Stromal cell of bone marrow (primary cell): ENCODE data around the gene PPP1R12B.
"Not testable (repeated sequence)": the region's sequence is repeated elsewhere in the genome, so short reads cannot be mapped to it uniquely, and the experiment has no call there.

Experiments
- DNase-seq: peaks from one replicate; pipeline ENCODE4 v3.0.0-alpha.2; 2012; ENCODE audit warnings: low read depth

The PPP1R12B gene

GRCh38 chr1:202401771-202402170 lies 53.3 kb downstream of the PPP1R12B start:
- not testable (repeated sequence) for DNase-seq

GRCh38 chr1:202403381-202403780 lies 54.9 kb downstream of the PPP1R12B start:
- DNase-seq: not testable (repeated sequence)

DNA sequence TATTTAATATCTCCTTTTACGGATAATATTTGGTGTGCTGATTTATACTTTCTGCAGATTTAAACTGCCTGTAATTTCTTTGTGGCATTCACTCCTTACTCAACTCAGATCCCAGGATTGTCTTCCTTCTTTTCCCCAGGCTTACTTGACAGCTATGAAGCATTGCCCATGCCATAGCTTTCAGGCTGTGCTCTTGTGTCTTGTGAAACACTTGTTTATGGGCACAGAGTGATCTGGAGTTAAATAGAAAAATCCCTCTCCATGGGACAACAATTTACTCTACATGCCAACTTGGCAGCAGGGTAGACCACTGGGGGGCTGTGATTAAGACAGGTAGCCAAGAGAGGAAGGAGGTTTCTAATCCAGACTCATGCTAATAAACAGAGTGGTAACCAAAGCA lies 57.4 kb downstream of the PPP1R12B start:
- no peak for DNase-seq

DNA sequence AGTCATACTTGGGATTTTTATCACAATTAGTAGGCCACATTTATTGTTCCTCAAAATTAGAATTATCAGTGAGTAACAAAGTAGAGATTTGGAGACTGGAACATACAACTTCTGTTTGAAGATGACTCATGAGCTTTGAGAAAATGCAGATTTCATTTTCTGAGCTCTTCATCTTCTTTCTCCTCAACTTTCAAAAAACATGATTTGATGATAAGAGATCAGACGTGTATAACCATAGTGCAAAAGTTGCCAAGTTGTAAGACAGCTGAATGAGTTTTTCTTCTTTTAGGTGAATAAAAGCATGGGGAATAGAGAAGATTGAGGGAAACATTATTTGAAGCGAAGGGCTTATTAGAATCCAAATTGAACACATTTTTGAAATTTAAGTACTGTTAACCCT lies 58.4 kb downstream of the PPP1R12B start:
- DNase-seq: not testable (repeated sequence)

DNA sequence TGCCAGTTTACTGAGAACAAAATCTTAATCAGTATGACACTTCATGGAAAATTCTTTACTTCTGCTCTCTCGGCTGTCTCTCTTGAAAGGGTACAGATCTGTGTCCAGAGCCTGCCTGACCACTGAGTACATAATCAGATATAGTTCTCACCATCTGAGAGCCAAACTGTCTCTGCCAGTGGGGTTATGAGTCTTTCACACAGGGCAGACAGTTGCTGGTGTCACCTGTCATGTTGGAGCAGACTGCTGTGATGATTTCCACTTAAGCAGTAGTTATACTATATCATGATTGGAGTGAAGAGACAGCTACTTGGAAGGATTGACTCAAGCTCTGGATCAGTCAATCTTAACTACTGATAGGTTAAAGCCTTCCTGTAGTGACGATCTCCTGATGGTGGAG lies 58.9 kb downstream of the PPP1R12B start:
- DNase-seq: not testable (repeated sequence)

GRCh38 chr1:202410251-202410650 lies 61.8 kb downstream of the PPP1R12B start:
- DNase-seq: not testable (repeated sequence)

GRCh38 chr1:202410854-202411357 lies 62.4 kb downstream of the PPP1R12B start:
- not testable (repeated sequence) for DNase-seq

DNA sequence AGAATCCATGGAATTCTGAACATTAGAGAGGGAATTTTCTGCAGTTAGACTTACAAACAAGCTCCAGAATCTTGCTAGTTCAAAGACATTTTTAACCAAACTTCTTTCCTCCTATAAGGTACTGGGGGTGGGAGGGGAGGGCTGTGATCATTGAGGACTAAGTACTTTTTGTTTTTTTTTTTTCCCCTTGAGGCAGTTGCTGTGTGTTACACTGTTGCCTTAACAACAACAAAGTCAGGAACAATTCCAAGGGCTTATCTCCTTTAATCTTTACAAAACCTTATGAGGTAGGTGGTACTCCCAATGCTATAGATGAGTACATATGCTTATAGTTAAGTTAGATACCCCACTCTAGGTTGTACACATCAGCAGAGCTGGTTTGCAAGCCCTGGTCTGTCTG lies 62.9 kb downstream of the PPP1R12B start:
- DNase-seq: no peak

GRCh38 chr1:202412421-202412820 lies 63.9 kb downstream of the PPP1R12B start:
- not testable (repeated sequence) for DNase-seq

DNA sequence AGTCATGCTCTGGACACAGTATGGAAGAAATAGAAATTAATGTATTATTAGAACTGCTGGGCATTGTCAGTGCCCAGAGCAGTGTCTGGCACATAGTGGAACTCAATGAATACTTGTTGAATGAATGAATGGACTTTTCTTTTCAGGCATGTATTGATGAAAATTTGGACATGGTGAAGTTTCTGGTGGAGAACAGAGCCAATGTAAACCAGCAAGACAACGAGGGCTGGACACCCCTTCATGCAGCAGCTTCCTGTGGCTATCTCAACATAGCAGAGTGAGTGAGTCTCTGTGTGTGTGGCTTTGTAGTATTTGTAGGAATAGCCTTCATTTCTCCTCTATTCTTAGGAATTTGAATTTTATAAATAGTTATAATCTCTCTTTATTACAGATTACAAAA lies 68.1 kb downstream of the PPP1R12B start:
- no peak for DNase-seq

GRCh38 chr1:202417141-202417540 lies 68.6 kb downstream of the PPP1R12B start:
- not testable (repeated sequence) for DNase-seq

GRCh38 chr1:202417762-202418201 lies 69.3 kb downstream of the PPP1R12B start:
- DNase-seq: peak; percentile 13

DNA sequence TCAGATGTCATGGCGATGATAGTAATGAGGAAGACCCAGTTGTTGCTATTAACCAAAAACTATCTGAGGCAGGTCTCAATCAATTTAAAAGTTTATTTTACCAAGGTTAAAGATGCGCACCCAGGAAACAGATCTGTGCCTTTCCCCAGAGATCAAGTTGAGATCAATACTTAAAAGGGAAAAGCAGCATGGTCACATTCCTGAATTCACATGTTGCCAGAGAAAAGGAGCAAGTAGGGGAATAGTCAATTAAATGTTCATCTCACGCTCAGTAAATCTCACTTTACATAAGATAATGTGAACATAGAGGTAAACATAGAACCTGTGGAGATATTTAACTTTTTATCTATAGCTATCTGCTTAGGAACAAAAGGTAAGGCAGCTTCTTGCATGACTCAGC lies 71.2 kb downstream of the PPP1R12B start:
- DNase-seq: not testable (repeated sequence)

DNA sequence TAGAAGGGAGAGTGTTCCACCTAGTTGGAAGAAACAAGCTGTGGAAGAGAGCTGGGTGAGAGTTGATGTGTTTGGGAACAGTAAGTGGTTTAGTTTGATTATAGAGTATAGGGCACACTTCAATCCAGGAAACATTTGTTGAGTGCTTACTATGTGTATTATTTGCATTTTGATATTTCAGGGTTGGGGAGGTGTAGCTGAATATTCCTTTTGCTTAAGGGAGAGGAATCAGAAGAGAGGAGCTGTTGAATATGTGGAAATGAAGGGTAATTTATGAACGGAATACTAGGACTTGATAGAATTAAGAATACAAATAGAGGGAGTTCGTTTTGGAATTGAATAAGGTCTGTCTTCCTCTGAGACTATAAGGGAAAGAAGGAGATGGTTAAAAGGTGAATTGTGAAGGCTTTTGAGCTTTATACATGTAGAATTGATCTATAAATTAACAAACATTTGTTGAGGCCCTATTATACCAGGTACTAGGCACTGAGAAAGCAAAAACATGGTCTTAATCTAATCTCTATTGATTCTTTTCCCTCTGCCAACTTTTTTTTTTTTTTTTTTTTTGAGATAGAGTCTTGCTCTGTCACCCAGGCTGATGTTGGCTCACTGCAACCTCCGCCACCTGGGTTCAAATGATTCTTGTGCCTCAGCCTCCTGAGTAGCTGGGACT lies 72.1 kb downstream of the PPP1R12B start:
- not testable (repeated sequence) for DNase-seq

DNA sequence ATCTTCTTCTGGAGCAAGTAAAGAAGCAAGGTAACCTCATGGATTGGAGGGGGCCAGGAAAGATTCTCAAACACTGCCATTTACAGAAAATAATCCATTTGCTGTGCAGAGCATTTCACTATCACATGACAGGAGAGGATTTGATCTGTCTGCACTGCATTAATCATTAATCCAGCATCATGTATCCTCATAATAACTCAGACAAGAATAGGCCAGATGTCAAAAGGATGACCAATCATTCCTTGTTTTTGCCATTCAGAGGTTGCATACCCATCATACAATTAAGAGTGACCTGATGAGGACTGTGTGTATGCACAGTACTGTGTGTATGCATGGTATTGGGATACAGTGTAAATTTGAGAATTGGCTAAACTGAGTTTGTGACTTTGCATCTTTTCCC lies 74.2 kb downstream of the PPP1R12B start:
- DNase-seq: not testable (repeated sequence)

GRCh38 chr1:202424260-202424659 lies 75.8 kb downstream of the PPP1R12B start:
- DNase-seq: not testable (repeated sequence)

DNA sequence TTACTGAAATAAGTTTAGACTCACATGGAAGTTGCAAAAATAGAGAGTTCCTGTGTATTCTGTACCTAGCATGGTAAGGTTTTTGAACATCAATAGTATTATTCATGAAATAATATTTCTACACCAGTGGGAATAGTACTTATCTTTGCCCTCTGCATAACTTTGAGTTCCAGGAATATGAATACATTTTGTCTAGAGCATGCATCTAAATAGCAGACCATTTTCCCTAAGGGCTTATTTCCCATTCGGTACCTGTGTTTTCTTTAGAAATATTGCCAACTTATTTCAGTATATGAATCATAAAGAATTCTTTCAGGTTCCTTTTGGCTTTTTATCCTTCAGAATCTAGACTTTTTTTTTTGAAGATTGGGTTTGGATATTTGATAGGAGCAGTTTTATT lies 81.6 kb downstream of the PPP1R12B start:
- DNase-seq: not testable (repeated sequence)

- DNase-seq: not testable (repeated sequence)
Observed at GRCh38 chr1:202432338-202432737, 83.8 kb downstream of the PPP1R12B start.

DNA sequence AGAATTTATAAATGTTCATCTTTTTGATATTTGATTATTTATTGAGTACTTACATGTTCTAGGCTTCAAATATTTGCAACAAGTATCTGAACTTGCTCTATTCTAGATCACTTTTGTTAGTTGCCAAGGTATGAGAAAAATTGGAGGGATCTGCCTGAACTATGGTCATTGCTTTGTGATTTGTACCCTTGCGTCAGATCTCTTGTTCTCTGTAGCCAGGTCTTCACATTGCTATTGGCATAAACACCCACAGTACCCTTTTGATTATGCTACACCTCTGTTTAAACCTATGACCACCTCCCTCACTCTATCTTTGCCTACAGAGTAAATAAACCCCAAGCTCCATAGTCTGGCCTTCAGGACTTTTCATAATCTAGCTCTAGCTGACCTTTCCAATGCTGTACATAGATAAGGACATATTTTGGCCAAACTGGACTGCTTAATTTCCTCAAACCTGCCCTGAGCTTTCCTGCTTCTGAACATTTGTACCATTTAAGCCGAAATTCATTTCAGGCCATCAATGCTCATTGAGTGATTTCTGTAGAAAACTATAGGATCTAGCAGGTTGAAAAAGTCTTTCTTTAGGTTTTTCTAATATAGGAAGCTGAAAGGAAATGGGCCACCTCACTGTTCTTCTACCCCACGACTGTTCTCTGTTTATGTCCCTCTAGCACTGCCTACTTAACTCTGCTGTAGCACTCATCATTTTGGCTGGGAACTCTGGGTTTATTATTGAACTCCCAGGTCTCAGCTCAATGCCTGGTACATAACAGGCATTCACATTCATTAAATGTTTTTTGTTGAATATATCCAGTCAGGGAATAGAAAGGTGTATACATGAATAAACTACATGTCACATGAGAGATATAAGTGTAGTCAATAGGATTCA lies 84.9 kb downstream of the PPP1R12B start:
- no peak for DNase-seq

DNA sequence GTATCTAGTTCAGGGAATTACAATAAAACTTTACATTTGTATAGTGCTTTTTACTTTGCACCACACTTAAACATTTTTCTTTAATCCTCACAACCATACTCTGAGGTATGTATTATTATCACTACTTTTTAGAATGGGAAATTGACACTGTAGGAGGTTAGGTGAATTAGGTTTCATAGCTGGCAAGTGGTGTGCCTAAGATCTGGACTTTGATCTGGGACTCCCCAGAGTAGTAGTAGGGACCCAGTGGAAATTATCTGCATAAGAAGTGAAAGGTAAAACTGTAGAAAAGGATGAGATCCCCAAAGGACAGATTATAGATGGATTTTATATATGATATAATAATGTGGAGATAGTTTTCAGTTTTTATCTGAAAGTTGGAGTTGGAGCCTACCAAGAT lies 85.6 kb downstream of the PPP1R12B start:
- no peak for DNase-seq

- DNase-seq: no peak
Observed at GRCh38 chr1:202438393-202439174, 90.1 kb downstream of the PPP1R12B start.

GRCh38 chr1:202439308-202439707 lies 90.8 kb downstream of the PPP1R12B start:
- no peak for DNase-seq
